ENCODE data around the gene TTC34.
"Not testable (repeated sequence)": the region's sequence is repeated elsewhere in the genome, so short reads cannot be mapped to it uniquely, and the experiment has no call there.

- TF ChIP-seq ZNF232 (CRISPR knock-in tag; IDR thresholded peaks at IDR 0.05); SP1 (CRISPR knock-in tag; conservative IDR thresholded peaks at IDR 0.05); CTCF (IDR thresholded peaks at IDR 0.05); ETV6 (CRISPR knock-in tag; IDR thresholded peaks at IDR 0.05); CREB1 (CRISPR knock-in tag; IDR thresholded peaks at IDR 0.05); NFYB (CRISPR knock-in tag; conservative IDR thresholded peaks at IDR 0.05; ENCODE audit: low read depth); GABPB1 (CRISPR knock-in tag; IDR thresholded peaks at IDR 0.05): not testable (repeated sequence)
- TF ChIP-seq, protein P1, sequence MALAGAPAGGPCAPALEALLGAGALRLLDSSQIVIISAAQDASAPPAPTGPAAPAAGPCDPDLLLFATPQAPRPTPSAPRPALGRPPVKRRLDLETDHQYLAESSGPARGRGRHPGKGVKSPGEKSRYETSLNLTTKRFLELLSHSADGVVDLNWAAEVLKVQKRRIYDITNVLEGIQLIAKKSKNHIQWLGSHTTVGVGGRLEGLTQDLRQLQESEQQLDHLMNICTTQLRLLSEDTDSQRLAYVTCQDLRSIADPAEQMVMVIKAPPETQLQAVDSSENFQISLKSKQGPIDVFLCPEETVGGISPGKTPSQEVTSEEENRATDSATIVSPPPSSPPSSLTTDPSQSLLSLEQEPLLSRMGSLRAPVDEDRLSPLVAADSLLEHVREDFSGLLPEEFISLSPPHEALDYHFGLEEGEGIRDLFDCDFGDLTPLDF (CRISPR knock-in tag; IDR thresholded peaks at IDR 0.05) = not testable (repeated sequence)
Measured at GRCh38 chr1:2653741-2654442, 147.6 kb downstream of the TTC34 start.
